Fibroblast of lung (primary cell): ENCODE measurements around the gene GPR37L1. TPM values are rescaled to one million over a fixed set of nuclear protein-coding genes. Genes with fewer than 3 reads are reported as not detected.

Experiments used
- DNase-seq, 2 donors: peaks; one replicate each; pipeline versions ENCODE4 v3.0.0 to v3.0.0-alpha.2; 2010; ENCODE audit warnings: low read depth in 2 of 2
- H2AFZ ChIP-seq: 2 replicates; pipeline ENCODE4 v1.5.1; 2012; ENCODE audit warnings: low read length, control low read depth, inconsistent platforms
- H3K27ac ChIP-seq: 2 replicates; pipeline ENCODE4 v1.5.1; 2011; ENCODE audit warnings: low read length, control low read depth; ENCODE audit not compliant: insufficient read depth
- H3K27me3 ChIP-seq: 2 replicates; pipeline ENCODE4 v1.5.1; 2011; ENCODE audit warnings: mild to moderate bottlenecking, low read length; ENCODE audit not compliant: control insufficient read depth, insufficient read depth
- H3K36me3 ChIP-seq: 2 replicates; pipeline ENCODE4 v1.5.1; 2011; ENCODE audit warnings: low read length; ENCODE audit not compliant: control insufficient read depth, insufficient read depth
- H3K4me1 ChIP-seq: 2 replicates; pipeline ENCODE4 v1.5.1; 2011; ENCODE audit warnings: low read length; ENCODE audit not compliant: control insufficient read depth, insufficient read depth; ENCODE audit errors: extremely low read depth
- H3K4me2 ChIP-seq: 2 replicates; pipeline ENCODE4 v1.5.1; 2011; ENCODE audit warnings: low read length, control low read depth; ENCODE audit not compliant: insufficient read depth; ENCODE audit errors: extremely low read depth
- H3K4me3 ChIP-seq, 4 experiments: fragments of 200-600 bp in 1 of 4; sonication (generic) in 1 of 4; replicated peaks in 1 of 4; 2 replicates each; pipeline ENCODE4 v1.5.1; 2011 to 2016; ENCODE audit warnings: low read length in 4 of 4, low read depth in 3 of 4, mild to moderate bottlenecking in 3 of 4, control low read depth in 2 of 4, inconsistent platforms in 1 of 4, mixed read lengths in 1 of 4; ENCODE audit not compliant: insufficient read depth in 1 of 4; ENCODE audit errors: control extremely low read depth in 1 of 4
- H3K79me2 ChIP-seq: 2 replicates; pipeline ENCODE4 v1.5.1; 2012; ENCODE audit warnings: mild to moderate bottlenecking, low read length, inconsistent platforms; ENCODE audit not compliant: control insufficient read depth, insufficient read depth
- H3K9ac ChIP-seq: 2 replicates; pipeline ENCODE4 v1.5.1; 2011; ENCODE audit warnings: mild to moderate bottlenecking, low read length, control low read depth; ENCODE audit not compliant: insufficient read depth
- H3K9me3 ChIP-seq: 2 replicates; pipeline ENCODE4 v1.5.1; 2012; ENCODE audit warnings: low read depth, low read length; ENCODE audit not compliant: control insufficient read depth, insufficient read depth
- H4K20me1 ChIP-seq: 2 replicates; pipeline ENCODE4 v1.5.1; 2011; ENCODE audit warnings: low read length; ENCODE audit not compliant: control insufficient read depth, insufficient read depth; ENCODE audit errors: extremely low read depth
- EZH2 ChIP-seq: IDR thresholded peaks from 2 replicates; pipeline ENCODE4 v1.5.1; 2012; ENCODE audit warnings: low read length, control low read depth, mild to moderate bottlenecking; ENCODE audit errors: missing control alignments
- polyA plus RNA-seq, 2 donors: library from polyadenylated mRNA; depleted of rRNA in 1 of 2; stranded (reverse) in 1 of 2; unstranded in 1 of 2; fragments of >200 nt; gene quantifications; 2 replicates each; pipeline ENCODE4 v1.2.1, GENCODE V29; 2011 to 2012; ENCODE audit warnings: missing spikeins in 1 of 2
- total RNA-seq: library from RNA; depleted of rRNA; stranded (reverse); fragments of >200 nt; gene quantifications from 2 replicates; pipeline ENCODE4 v1.2.1, GENCODE V29; 2014
- TF ChIP-seq, protein P1 (sequence below), 2 donors: IDR thresholded peaks in 1 of 2; conservative IDR thresholded peaks in 1 of 2; 1 replicate in 1 of 2; 2 replicates in 1 of 2; pipeline ENCODE4 v1.5.1; 2011 to 2012; ENCODE audit warnings: low read length in 2 of 2, control low read depth in 1 of 2, inconsistent platforms in 1 of 2, low read depth in 1 of 2, mild to moderate bottlenecking in 1 of 2

The GPR37L1 gene
- total and polyA plus RNA-seq, 2 donors (not counting 1 experiment from before 2014, with no cell fraction given), result not detected

DNA sequence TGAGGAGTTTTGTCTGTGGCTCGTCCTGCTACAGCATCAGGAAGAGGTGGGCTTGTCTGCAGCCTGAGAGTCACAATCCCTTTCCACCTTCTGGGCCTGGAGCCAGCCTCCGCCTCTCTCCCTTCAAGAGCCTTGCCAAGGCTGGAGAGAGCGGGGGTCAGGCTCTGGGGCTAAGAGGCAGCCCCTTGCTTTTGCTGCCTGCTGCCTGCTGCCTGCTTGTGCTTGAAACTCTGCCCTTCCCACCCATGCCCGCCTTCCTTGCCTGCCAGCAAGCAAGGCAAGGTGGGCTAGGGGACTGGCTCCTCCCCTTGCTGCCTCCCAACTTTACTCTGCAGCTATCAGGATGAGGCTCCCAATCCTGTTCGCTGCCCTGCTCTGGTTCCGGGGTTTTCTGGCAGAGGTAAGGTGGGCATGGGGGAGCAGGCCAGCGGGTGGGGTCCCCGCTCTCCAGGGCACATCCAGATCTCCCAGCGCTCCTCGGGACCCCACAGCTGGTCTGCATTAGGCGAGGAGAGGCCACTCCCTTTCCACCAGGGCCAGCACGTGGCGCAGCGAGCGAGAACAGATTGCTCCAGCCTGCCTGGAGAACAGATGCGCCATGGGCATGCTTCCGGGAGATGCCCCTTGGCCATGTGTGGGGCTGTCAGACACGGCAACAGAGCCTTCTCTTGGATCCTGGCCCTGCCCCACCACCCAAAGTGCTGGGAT lies 45.1 kb downstream of the GPR37L1 start:
- Histone ChIP-seq H3K79me2 (no peaks in the 10 kb centered on the region), H3K4me1 (no peaks in the 10 kb centered on the region), H3K27me3 (peaks cover 10% of the 10 kb centered on the region), H2AFZ (no peak overlapping the region), H3K27ac (no peak overlapping the region), H3K4me3 (no peak overlapping the region), H3K36me3 (no peaks in the 10 kb centered on the region), H3K9ac (no peak overlapping the region), H3K9me3 (no peaks in the 10 kb centered on the region), H4K20me1 (no peaks in the 10 kb centered on the region), H3K4me2 (no peak overlapping the region)
- TF ChIP-seq, protein P1, sequence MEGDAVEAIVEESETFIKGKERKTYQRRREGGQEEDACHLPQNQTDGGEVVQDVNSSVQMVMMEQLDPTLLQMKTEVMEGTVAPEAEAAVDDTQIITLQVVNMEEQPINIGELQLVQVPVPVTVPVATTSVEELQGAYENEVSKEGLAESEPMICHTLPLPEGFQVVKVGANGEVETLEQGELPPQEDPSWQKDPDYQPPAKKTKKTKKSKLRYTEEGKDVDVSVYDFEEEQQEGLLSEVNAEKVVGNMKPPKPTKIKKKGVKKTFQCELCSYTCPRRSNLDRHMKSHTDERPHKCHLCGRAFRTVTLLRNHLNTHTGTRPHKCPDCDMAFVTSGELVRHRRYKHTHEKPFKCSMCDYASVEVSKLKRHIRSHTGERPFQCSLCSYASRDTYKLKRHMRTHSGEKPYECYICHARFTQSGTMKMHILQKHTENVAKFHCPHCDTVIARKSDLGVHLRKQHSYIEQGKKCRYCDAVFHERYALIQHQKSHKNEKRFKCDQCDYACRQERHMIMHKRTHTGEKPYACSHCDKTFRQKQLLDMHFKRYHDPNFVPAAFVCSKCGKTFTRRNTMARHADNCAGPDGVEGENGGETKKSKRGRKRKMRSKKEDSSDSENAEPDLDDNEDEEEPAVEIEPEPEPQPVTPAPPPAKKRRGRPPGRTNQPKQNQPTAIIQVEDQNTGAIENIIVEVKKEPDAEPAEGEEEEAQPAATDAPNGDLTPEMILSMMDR (conservative IDR thresholded peaks at IDR 0.05 in 1 of 2, IDR thresholded peaks at IDR 0.05 in 1 of 2; ENCODE audit: low read depth in 1 of 2, low read length in 2 of 2), result no peak
- no peak for TF ChIP-seq EZH2
- peak in 1 of 2 donors; percentile 12 for DNase-seq

DNA sequence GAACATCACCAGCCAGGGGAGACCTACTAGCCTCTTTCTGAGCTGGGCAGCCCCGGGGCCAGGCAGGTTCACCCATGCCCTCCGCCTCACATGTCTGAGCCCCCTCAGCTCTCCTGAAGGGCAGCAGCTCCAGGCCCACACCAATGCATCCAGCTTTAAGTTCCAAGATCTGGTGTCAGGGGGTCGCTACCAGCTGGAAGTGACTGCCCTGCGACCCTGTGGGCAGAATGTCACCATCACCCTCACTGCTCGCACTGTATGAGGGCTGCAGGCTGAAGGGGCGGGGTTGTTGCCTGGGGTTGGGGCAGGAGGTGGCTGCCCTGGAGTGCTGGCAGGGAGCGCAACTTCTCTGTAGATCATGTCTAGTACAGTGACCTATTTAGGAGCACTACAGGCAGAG lies 46.1 kb downstream of the GPR37L1 start:
- Histone ChIP-seq H2AFZ (no peak overlapping the region), H3K9me3 (no peaks in the 10 kb centered on the region), H3K27ac (no peak overlapping the region), H3K27me3 (peaks cover 4% of the 10 kb centered on the region), H3K4me2 (no peak overlapping the region), H3K79me2 (no peaks in the 10 kb centered on the region), H3K36me3 (no peaks in the 10 kb centered on the region), H3K4me3 (no peak overlapping the region), H3K4me1 (no peaks in the 10 kb centered on the region), H3K9ac (no peak overlapping the region), H4K20me1 (no peaks in the 10 kb centered on the region)
- DNase-seq, result no peak
- TF ChIP-seq, protein P1 (conservative IDR thresholded peaks at IDR 0.05 in 1 of 2, IDR thresholded peaks at IDR 0.05 in 1 of 2; ENCODE audit: low read depth in 1 of 2, low read length in 2 of 2), result no peak
- TF ChIP-seq EZH2, result no peak

DNA sequence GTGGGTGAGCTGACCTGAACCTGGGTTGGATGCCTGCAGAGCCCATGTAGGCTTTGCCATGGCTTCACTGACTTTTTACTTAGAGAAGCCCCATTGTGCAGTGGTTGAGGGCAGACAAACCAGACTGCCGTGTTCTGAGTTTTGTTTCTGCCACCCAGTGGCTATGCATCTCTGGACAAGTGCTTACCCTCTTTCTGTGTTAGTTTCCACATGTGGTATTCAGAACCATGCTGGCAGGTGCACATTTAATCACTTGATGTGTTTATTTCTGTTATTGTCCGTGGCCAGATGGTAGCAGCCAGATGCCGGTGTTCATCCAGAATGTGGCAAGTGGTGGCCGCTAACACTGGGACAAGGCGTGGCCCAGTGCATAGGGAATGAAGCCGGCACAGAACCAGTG lies 48.0 kb downstream of the GPR37L1 start:
- Histone ChIP-seq H3K79me2 (no peaks in the 10 kb centered on the region), H2AFZ (no peak overlapping the region), H3K27me3 (no peaks in the 10 kb centered on the region), H3K36me3 (no peaks in the 10 kb centered on the region), H3K9me3 (no peaks in the 10 kb centered on the region), H3K4me3 (no peak overlapping the region), H3K27ac (no peak overlapping the region), H3K4me1 (no peaks in the 10 kb centered on the region), H4K20me1 (no peaks in the 10 kb centered on the region), H3K4me2 (no peak overlapping the region), H3K9ac (no peak overlapping the region)
- TF ChIP-seq, protein P1 (conservative IDR thresholded peaks at IDR 0.05 in 1 of 2, IDR thresholded peaks at IDR 0.05 in 1 of 2; ENCODE audit: low read depth in 1 of 2, low read length in 2 of 2), result no peak
- TF ChIP-seq EZH2, result no peak
- no peak for DNase-seq
